ENCODE data around the gene BCL2L1.

- TF ChIP-seq CTCF (IDR thresholded peaks at IDR 0.05) (no peak), POLR2A (IDR thresholded peaks at IDR 0.05) (no peak)
Measured at GRCh38 chr20:31740656-31741323, 18.1 kb upstream of the BCL2L1 start.

Measured in body of pancreas (tissue), 4 donors.